Measurements from ENCODE around the gene TEDDM1.

TEDDM1 gene

GRCh38 chr1:182408435-182409075 is 8.1 kb upstream of the TEDDM1 start:
- H3K9me2 ChIP-seq (ENCODE audit: low read depth, low read length) = no peaks in the 10 kb centered on the region
- no peaks in the 10 kb centered on the region for H3K27me3 ChIP-seq (ENCODE audit: insufficient read depth, low read length)
- H2AFZ ChIP-seq (ENCODE audit: low read length) = no peak overlapping the region
- no peak overlapping the region for H3K27ac ChIP-seq (ENCODE audit: low read depth, low read length, poor library complexity, severe bottlenecking)
- no peaks in the 10 kb centered on the region for H3K9me3 ChIP-seq (ENCODE audit: low read length)
- H3F3A ChIP-seq (ENCODE audit: insufficient read depth, low read length) = no peaks in the 10 kb centered on the region
- no peak overlapping the region for H3K9ac ChIP-seq (ENCODE audit: low read length)
- TF ChIP-seq EZH2 (IDR thresholded peaks at IDR 0.05; ENCODE audit: borderline replicate concordance, low read length) = no peak
- no peak for TF ChIP-seq CTCF (IDR thresholded peaks at IDR 0.05; ENCODE audit: low read length)
- H3K4me3 ChIP-seq (ENCODE audit: low read depth, low read length, poor library complexity, severe bottlenecking) = no peak overlapping the region
- H3K79me2 ChIP-seq (ENCODE audit: insufficient read depth, low read length) = no peaks in the 10 kb centered on the region
- no peak overlapping the region for H3K4me2 ChIP-seq (ENCODE audit: low read length)
- H4K20me1 ChIP-seq (ENCODE audit: insufficient read depth, low read length) = no peaks in the 10 kb centered on the region
- H3K4me1 ChIP-seq (ENCODE audit: insufficient read depth, low read length, severe bottlenecking) = no peaks in the 10 kb centered on the region
- no peaks in the 10 kb centered on the region for H3K36me3 ChIP-seq (ENCODE audit: insufficient read depth, low read length)

DNA sequence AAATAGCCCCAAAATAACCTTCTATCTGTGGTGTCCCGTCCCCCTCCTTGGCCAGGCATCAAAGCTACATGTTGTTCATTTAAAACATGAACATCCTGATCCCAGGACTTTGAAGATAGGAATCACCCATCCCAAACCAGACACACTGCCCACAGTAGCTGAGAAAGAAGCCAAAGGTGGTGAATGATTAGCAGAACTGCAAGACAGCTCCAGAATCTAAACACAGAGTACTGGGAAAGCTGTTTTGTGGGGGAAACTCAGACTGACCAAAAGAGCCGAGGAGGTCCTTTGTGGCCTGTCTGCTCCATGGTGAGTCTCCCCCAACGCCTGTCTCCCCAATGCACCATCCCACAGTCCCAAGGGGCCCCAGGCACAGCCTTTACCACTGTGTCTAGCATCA is 7.3 kb upstream of the TEDDM1 start:
- H3K27ac ChIP-seq (ENCODE audit: low read depth, low read length, poor library complexity, severe bottlenecking) = no peak overlapping the region
- H3K4me1 ChIP-seq (ENCODE audit: insufficient read depth, low read length, severe bottlenecking) = no peaks in the 10 kb centered on the region
- no peak overlapping the region for H3K4me2 ChIP-seq (ENCODE audit: low read length)
- H3K79me2 ChIP-seq (ENCODE audit: insufficient read depth, low read length) = no peaks in the 10 kb centered on the region
- no peaks in the 10 kb centered on the region for H3F3A ChIP-seq (ENCODE audit: insufficient read depth, low read length)
- no peaks in the 10 kb centered on the region for H3K27me3 ChIP-seq (ENCODE audit: insufficient read depth, low read length)
- H4K20me1 ChIP-seq (ENCODE audit: insufficient read depth, low read length) = no peaks in the 10 kb centered on the region
- no peak overlapping the region for H2AFZ ChIP-seq (ENCODE audit: low read length)
- no peaks in the 10 kb centered on the region for H3K9me3 ChIP-seq (ENCODE audit: low read length)
- no peaks in the 10 kb centered on the region for H3K36me3 ChIP-seq (ENCODE audit: insufficient read depth, low read length)
- no peaks in the 10 kb centered on the region for H3K9me2 ChIP-seq (ENCODE audit: low read depth, low read length)
- TF ChIP-seq EZH2 (IDR thresholded peaks at IDR 0.05; ENCODE audit: borderline replicate concordance, low read length) = no peak
- TF ChIP-seq CTCF (IDR thresholded peaks at IDR 0.05; ENCODE audit: low read length) = no peak
- H3K4me3 ChIP-seq (ENCODE audit: low read depth, low read length, poor library complexity, severe bottlenecking) = no peak overlapping the region
- no peak overlapping the region for H3K9ac ChIP-seq (ENCODE audit: low read length)

- no peak overlapping the region for H2AFZ ChIP-seq (ENCODE audit: low read length)
- no peaks in the 10 kb centered on the region for H3K36me3 ChIP-seq (ENCODE audit: insufficient read depth, low read length)
- H4K20me1 ChIP-seq (ENCODE audit: insufficient read depth, low read length) = no peaks in the 10 kb centered on the region
- H3K9me2 ChIP-seq (ENCODE audit: low read depth, low read length) = no peaks in the 10 kb centered on the region
- H3K4me1 ChIP-seq (ENCODE audit: insufficient read depth, low read length, severe bottlenecking) = no peaks in the 10 kb centered on the region
- H3K79me2 ChIP-seq (ENCODE audit: insufficient read depth, low read length) = no peaks in the 10 kb centered on the region
- H3K9ac ChIP-seq (ENCODE audit: low read length) = no peak overlapping the region
- H3F3A ChIP-seq (ENCODE audit: insufficient read depth, low read length) = no peaks in the 10 kb centered on the region
- TF ChIP-seq EZH2 (IDR thresholded peaks at IDR 0.05; ENCODE audit: borderline replicate concordance, low read length) (no peak), CTCF (IDR thresholded peaks at IDR 0.05; ENCODE audit: low read length) (no peak)
- H3K27me3 ChIP-seq (ENCODE audit: insufficient read depth, low read length) = no peaks in the 10 kb centered on the region
- no peak overlapping the region for H3K4me3 ChIP-seq (ENCODE audit: low read depth, low read length, poor library complexity, severe bottlenecking)
- no peaks in the 10 kb centered on the region for H3K9me3 ChIP-seq (ENCODE audit: low read length)
- H3K27ac ChIP-seq (ENCODE audit: low read depth, low read length, poor library complexity, severe bottlenecking) = no peak overlapping the region
- H3K4me2 ChIP-seq (ENCODE audit: low read length) = no peak overlapping the region
Observed at GRCh38 chr1:182406012-182406411, 5.5 kb upstream of the TEDDM1 start.
